HG02588 (cell line): ENCODE measurements around the gene DEPDC5.
"Not testable (repeated sequence)": the region's sequence is repeated elsewhere in the genome, so short reads cannot be mapped to it uniquely, and the experiment has no call there.

Source experiments
- ATAC-seq: cut with Tn5 transposase; IDR thresholded peaks from one replicate; pipeline ENCODE4 v1.9.1; 2021; ENCODE audit warnings: mild to moderate bottlenecking, moderate library complexity; ENCODE audit not compliant: unreplicated experiment

DEPDC5 gene

DNA sequence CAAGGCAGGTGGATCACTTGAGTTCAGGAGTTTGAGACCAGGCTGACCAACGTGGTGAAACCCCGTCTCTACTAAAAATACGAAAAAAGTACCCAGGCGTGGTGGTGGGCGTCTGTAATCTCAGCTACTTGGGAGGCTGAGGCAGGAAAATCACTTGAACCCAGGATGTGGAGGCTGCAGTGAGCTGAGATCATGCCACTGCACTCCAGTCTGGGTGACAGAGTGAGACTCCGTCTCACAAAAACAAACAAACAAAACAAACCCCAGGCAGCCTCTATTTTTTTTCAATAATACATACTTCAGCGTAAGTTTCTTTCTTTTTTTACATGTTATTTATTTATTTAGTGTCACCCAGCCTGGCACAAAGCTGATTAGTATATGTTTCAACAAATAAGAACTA, 60.1 kb downstream of the DEPDC5 start:
- ATAC-seq, result not testable (repeated sequence)

DNA sequence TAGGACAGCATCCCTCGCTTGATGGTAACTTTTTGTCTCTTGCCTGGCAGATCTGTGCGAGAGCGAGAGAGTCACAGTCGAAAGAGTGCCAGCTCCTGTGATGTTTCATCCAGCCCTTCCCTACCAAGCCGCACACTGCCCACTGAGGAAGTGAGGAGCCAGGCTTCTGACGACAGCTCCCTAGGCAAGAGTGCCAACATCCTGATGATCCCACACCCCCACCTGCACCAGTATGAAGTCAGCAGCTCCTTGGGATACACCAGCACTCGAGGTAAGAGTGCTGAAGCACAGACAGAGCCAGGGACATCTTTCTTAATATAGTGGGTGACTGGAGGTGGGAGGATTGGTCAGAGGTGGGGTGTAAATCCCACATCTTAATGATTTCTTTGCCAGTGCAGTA, 61.1 kb downstream of the DEPDC5 start:
- no peak for ATAC-seq

DNA sequence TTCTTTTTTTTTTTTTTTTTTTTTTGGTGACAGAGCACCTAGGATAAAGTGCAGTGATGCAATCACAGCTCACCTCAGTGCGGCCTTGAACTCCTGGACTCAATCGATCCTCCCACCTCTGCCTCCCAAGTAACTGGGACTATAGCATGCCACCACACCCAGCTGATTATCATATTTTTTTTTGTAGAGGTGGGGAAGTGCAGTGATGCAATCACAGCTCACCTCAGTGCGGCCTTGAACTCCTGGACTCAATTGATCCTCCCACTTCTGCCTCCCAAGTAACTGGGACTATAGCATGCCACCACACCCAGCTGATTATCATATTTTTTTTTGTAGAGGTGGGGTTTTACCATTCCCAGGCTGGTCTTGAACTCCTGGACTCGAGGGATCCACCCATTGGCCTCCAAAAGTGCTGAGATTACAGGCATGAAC, 61.6 kb downstream of the DEPDC5 start:
- ATAC-seq, result not testable (repeated sequence)

DNA sequence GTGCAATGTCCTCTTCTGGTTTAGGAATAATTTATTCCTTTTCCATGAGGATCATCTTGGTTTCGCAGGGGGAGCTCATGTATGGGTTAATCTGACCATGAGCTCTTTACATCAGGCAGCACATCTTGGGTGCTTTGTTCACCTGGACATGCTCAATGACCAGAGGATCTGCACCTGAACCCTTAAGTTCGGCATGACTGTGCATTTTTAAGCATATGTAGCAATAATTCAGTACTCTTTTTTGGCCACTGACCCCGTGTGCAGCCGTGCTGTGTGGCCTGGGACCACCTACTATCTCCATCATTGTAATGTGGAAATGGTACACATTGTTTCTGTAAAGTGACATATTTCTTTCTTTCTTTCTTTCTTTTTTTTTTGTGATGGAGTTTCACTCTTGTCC, 62.9 kb downstream of the DEPDC5 start:
- ATAC-seq, result no peak

DNA sequence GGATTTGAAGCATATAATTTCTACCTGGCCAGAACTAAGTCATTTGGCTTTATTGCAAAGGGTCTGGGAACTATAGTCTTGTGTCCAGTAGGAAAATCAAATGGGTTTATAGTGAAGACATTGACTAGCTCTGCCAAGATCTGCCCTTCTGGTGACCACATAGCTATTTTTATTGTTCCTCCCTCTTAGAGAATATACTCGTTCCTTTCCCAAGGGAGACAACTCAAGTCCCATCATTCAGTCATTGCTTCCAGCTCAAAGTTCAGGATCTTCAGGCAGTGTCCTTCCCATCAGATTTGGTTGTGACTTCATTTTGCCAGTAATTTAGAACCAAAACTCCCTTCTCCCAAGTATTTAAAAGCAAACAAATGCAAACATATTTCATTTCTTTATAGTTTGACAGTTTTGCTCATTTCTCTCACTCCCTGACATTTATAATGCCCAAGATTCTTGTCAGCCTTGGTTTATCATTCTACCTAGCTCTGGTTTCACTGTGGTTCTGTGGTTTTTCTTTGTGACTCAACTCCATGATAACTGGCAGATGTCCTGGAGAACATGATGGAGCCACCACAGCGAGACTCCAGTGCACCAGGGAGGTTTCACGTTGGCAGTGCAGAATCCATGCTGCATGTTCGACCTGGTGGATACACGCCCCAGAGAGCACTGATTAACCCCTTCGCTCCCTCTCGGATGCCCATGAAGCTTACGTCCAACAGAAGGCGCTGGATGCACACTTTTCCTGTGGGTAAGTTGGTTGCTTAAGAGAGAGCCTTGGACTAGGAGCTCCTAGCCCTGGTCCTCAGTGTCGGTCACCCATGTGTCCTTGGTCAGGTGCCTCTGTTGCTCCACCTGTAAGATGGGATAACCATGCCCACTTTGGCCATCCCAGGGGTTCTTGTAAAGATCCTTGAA, 64.9 kb downstream of the DEPDC5 start:
- ATAC-seq, result no peak

DNA sequence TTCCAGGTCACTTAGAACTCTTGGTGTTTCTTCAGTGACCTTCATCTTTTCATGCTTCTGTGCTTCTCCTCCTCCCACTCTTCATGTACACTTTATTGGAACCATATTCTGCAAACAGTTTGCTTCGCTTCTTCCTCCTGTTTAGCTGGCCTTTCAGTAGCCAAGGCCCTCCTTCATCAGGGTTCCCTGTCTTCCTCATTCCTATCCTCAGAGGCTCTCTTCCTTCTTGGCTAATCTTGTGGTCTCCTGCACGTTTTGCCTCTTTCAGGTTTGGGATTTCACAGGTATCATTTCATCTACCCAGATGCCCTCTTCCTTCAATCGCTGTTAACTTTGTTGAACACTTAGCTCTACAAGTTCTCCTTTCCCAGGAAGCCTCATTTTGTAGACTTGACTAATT, 66.8 kb downstream of the DEPDC5 start:
- ATAC-seq, result no peak

DNA sequence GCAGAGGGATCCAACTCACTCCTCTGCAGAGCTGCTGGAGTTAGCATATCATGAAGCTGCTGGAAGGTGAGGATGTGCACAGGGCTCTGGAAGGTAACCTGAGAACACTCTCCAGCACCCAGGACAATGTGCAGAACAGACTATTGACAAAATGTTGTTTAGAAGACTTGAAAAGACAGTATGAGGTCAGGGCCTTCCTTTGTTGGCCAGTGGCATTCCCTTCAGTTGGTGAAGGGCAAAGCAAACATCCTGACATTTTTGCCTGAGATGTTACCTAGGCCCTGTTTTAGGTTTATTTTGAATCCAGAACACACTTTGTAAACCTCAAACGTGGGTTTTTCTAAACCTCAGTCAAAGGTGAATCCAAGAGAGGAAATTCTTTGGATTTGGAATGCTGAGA, 67.8 kb downstream of the DEPDC5 start:
- no peak for ATAC-seq

DNA sequence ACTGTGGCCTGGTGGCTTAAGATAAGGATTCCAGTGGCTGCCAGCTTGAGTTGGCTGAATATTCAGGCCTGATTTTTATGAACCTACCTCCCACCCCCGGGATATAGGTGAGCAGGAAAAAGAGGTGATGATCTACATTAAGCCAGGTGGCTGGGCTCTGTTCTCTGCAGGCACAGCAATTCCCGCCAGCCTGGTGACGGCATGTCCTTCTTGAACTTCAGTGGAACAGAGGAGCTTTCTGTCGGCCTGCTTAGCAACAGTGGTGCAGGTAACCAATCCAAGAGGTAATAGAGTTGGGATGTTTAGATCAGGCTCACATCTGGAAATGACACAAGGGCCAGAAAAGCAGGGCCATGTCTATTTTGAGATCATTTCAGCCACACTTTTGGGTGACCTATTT, 68.7 kb downstream of the DEPDC5 start:
- ATAC-seq, result no peak

DNA sequence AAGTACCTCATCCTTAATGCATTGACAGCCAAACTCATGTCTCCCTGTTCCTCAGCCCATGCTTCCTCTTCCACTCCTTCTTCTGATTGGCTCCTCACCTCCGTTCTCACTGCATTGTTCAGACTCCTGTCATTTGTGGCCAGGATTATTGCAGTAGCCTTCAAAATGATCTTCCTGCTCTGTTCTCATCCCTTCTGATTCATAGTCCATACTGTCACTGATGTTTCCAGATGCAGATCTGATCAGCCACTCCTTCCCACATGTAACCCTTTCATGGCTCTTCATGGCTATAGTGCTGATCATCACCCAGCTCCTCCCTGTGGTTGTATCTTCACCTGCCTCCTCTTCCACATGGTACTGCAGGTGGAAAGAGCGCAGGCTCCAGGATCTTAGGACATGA, 71.7 kb downstream of the DEPDC5 start:
- ATAC-seq, result no peak

DNA sequence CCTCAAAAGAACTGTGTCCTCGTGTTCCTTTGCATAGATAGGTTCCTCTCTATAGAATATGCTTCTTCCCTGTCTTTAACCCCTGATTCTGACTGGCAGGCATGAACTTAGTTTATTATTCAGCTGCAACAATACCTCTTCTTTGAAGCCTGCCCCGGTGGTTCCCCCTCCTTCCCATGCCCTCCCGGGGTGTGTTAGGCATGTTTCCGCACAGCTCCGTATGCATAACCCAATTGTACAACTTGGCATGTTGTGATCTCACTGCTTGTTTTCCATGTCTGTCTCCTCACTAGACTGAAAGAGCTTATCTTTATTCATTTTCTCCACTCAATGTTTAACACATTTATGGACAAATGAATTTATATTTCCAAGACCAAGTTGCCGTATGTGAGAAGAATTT, 72.6 kb downstream of the DEPDC5 start:
- ATAC-seq, result no peak

DNA sequence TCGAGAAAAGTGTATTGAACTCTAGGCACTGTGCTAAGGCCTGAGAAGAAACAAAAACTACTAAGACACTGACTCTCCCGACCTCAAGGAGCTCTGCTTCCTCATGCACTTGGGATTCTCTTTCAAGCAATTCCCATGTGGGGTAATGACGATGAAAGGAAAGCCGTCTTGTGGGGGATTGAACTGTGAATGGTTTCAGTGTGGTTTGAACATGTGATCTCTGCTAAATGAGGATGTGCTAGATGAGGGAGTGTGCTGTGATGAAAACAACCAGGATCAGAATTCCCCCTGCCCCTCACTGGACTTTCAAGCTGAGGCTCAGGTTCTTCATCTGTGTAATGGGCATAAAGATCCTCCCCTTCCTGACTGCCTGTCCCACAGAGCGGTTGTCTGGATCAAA, 74.9 kb downstream of the DEPDC5 start:
- no peak for ATAC-seq

DNA sequence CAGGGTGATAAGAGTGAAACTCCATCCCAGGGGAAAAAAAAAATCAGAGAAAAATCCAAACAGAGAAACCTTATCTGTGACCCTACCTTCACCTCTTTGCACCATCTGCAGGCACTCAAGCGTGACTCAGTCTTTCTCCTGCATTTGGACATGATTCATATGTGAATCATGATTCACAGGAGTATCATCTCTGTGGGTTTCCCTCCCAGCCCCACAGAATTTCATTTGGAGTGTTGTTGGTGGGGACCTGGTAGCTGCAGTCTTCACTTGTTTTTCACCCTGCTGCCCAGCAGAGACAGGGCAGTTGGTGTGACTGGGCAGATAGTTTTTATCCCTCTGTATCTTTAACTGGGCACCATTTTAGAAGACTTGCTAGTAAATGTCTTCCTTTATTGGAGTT, 75.7 kb downstream of the DEPDC5 start:
- no peak for ATAC-seq

DNA sequence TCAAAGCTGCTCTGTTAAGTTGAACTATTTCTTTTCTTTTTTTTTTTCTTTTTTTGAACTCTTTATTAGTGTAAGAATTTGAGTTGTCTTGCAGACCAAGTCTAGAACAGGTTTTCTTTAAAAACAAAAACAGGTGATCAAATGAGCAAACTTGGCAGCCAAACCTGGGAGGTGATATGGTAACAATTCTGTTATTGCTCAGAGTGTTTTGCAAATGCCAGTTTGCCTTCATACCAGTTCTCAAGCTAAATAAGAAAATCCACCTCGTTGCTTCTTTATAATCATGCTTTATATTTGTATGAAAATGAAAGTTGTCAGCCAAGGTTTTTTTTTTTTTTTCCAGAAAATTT, 76.9 kb downstream of the DEPDC5 start:
- ATAC-seq, result no peak

DNA sequence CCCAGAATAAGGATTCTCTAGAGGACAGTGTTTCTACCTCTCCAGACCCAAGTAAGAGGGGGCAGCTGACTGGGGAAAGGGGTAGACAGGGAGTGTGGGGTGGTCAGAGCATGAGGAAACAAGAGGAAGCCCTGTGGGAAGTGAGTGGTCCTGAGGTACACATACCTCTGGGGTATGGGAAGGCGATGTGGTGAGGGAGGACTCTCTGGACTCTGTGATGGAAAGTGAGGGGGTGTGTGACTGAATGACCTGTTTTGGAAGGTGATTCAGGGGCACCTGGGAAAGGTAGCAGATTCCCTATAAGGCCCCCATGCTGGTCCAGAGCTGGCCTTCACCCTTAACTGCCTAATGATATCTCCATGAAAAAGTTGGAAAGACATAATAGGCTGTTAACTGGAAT, 80.1 kb downstream of the DEPDC5 start:
- no peak for ATAC-seq

DNA sequence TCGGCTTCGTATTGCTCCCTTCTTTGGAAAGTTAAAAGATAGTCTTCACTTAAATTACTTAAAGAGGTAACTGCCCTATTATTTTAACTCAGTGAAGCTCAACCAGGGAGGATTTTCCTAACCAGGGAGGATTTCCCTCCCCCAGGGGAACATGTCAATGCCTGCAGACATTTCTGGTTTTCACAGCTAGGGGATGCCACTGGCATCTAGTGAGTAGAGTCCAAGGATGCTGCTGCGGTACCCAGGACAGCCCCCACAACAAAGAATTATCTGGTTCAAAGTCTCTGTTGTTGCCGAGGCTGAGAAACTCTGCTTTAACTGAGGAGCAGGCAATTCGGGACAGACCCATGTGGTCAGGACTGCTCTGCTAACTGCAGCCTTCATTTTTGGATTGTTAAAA, 82.2 kb downstream of the DEPDC5 start:
- no peak for ATAC-seq

DNA sequence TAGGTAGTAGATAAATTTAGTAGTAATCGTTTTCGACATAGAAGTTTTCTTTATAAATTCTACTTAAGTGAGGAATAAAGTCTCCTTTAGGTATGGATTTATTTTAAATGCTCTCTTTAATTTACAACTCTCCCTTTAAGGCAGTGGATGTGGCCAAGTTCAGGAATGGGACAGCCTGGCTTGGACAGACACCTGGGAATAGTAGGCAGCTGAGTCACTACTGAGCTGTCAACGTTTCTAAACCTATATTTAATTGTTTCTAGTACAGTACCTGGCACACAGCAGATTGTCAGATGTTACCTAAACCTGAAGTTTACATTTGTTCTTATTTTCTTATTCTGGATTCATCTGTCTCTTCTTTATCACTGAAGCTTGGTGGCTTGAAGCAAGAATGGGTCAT, 85.1 kb downstream of the DEPDC5 start:
- ATAC-seq, result no peak

DNA sequence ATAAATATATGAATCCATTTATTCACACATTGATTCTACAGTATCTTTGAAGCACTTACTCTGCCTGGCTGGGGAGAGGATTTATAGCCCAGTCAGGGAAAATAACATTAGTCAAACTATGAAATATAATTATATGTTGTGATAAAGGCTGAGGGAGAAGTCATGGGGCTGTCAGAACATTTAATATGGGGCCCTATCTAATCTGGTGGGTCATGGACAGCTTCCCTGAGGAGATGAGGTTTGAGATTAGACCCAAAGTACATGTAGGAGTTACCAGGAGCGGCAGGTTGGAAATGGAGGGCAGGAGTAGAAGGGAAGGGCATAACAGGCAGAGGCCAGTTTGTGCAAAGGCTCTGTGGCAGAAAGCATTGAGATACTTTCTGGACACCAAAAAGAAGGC, 86.2 kb downstream of the DEPDC5 start:
- no peak for ATAC-seq

DNA sequence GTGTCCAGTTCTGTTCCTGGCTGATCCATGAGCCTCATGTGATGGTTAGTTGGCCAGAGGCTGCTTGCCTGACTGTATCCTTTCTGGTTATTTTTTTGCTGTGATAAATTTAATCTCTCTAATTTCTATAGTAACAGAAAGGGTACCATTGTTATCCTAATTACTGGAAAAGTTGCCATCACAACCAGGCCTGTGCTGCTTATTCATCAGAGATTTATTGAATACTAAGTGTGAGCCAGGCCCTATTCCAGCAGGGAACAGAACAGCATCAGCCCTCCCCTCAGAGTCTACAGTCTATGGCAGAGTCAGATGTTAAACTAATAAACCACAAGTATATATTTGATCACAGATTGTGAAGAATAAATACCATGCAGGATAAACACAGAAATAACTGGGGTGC, 86.8 kb downstream of the DEPDC5 start:
- ATAC-seq, result no peak

DNA sequence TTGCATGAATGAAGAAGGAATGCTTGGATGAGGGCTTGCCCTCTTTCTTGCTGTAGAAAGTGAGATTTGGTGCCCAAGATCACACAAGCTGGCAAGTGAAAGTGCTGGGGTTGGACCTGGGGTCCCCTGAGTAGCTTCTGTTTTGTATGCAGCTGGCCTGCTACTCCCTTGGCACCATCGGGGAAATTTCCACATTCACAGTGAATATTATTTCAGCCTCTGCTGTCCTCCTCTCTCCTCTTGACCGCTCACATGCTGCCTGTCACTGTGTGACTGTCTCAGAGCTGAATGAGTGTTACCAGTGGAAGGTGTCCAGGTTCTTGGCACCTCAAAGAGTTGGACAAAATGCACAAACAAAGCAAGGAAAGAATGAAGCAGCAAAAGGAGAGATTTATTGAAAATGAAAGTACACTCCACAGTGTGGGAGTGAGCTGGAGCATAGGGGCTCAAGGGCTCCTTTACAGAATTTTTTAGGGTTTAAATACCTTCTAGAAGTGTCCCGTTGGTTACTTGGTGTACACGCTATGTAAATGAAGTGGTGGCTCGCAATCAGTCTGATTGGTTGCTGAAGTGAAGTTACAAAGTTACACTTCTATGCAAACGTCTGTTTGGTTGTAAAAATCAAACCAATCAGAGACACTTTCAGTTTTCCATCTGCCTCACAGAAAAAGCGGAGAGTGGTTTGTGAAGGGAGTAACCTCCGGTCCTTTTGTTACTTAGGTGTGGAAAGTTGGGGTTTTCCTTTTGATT, 87.4 kb downstream of the DEPDC5 start:
- ATAC-seq, result no peak

DNA sequence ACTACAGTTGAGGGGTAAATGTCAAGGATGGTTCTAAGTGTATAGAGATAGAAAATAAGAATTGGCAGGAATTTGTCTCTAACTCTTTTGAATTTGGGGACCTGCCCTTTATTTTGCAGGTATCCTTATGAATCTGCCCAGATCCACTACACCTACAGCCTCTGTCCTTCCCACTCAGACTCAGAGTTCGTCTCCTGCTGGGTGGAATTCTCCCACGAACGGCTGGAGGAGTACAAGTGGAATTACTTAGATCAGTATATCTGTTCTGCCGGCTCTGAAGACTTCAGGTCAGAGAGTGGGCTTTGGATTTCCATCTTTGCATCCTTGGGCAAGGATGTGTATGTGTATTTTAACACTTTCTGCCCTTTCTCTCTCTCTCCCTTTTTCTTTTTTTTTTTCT, 89.7 kb downstream of the DEPDC5 start:
- no peak for ATAC-seq

DNA sequence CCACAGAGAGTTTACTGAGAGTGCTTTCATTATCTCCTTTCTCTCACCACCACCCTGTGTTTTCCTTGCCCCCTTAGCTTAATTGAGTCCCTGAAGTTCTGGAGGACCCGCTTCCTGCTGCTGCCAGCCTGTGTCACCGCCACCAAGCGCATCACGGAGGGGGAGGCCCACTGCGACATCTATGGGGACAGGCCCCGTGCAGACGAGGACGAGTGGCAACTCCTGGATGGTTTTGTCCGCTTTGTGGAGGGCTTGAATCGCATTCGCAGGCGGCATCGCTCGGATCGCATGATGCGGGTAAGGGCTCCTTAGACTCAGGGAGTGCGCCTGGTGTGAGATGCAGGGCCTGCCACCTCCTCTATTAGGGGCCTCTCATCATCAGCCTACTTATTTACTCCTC, 91.1 kb downstream of the DEPDC5 start:
- ATAC-seq, result no peak
